K562 (cell line): Measurements from ENCODE around the gene GUCY1A1. TPM values are rescaled to one million over a fixed set of nuclear protein-coding genes. Genes with fewer than 3 reads are reported as not detected.

Source experiments
- ATAC-seq: fragments of 200-7000 bp; cut with Tn5 transposase; 3 replicates; pipeline ENCODE4 v1.9.1; 2020; ENCODE audit warnings: moderate library complexity
- BruUV-seq: library from RNA; stranded (reverse); fragments of 400-500 nt; replicated peaks from 2 replicates; lab custom pipeline; 2021; lab: Mats Ljungman, UMichigan
- CTCF ChIA-PET: fragments of 300-600 bp; formaldehyde crosslinking; extraction: SDS; loops from one replicate; lab custom pipeline; 2021; ENCODE audit warnings: low intra/inter-chr PET ratio; lab: Yijun Ruan, JAX
- POLR2A ChIA-PET: fragments of 300-600, 350-650 bp; sonication (Branson Sonifier 250); formaldehyde crosslinking; extraction: SDS; loops from one replicate; lab custom pipeline; 2021; ENCODE audit warnings: antibody characterized with exemption, inconsistent platforms; lab: Yijun Ruan, JAX
- DNase-seq, 4 experiments: peaks; one replicate each; pipeline versions ENCODE4 v3.0.0 to v3.0.0-alpha.2; 2011 to 2018; ENCODE audit warnings: low spot score in 3 of 4, mixed read lengths in 3 of 4; ENCODE audit errors: extremely low read depth in 1 of 4
- FAIRE-seq: peaks from 2 replicates; lab custom pipeline; 2011; peaks lifted over from hg19 to GRCh38; lab: Jason Lieb, UNC
- H2AFZ ChIP-seq: 2 replicates; pipeline ENCODE4 v1.6.0; 2011; ENCODE audit warnings: low read depth, low read length, control low read depth, inconsistent platforms
- H3K27ac ChIP-seq: fragments of 200-600 bp; 3 replicates; pipeline ENCODE4 v1.8.0; 2011; ENCODE audit warnings: low read depth, mild to moderate bottlenecking, control low read depth, inconsistent platforms, low read length, moderate library complexity, mixed read lengths; ENCODE audit errors: extremely low read depth
- H3K27me3 ChIP-seq, 2 experiments: fragments of 300-600 bp in 1 of 2; 2 replicates in 1 of 2; 3 replicates in 1 of 2; pipeline versions ENCODE4 v1.6.0 to v1.8.0; 2011; ENCODE audit warnings: inconsistent platforms in 2 of 2, low read length in 2 of 2, mild to moderate bottlenecking in 1 of 2, mixed read lengths in 1 of 2, moderate library complexity in 1 of 2; ENCODE audit not compliant: control insufficient read depth in 2 of 2, insufficient read depth in 2 of 2
- H3K36me3 ChIP-seq: fragments of 300-600 bp; 3 replicates; pipeline ENCODE4 v1.8.0; 2011; ENCODE audit warnings: mild to moderate bottlenecking, low read length, inconsistent platforms; ENCODE audit not compliant: control insufficient read depth, insufficient read depth
- H3K4me1 ChIP-seq, 2 experiments: fragments of 200-600 bp in 1 of 2; replicated peaks in 1 of 2; 2 replicates in 1 of 2; 3 replicates in 1 of 2; pipeline versions ENCODE4 v1.5.1 to v1.8.0; 2011; ENCODE audit warnings: inconsistent platforms in 2 of 2, low read length in 2 of 2, mild to moderate bottlenecking in 1 of 2, mixed read lengths in 1 of 2, moderate library complexity in 1 of 2; ENCODE audit not compliant: control insufficient read depth in 2 of 2, insufficient read depth in 2 of 2
- H3K4me2 ChIP-seq: 2 replicates; pipeline ENCODE4 v1.6.1; 2011; ENCODE audit warnings: low read length, control low read depth, inconsistent platforms, mixed read lengths; ENCODE audit not compliant: insufficient read depth
- H3K4me3 ChIP-seq: fragments of 200-600 bp; sonication (generic), shearing (Covaris generic); 2 replicates; pipeline ENCODE4 v1.5.1; 2016; ENCODE audit warnings: control low read depth, inconsistent platforms
- H3K79me2 ChIP-seq: fragments of 200-600 bp; 3 replicates; pipeline ENCODE4 v1.8.0; 2011; ENCODE audit warnings: low read length, inconsistent platforms; ENCODE audit not compliant: control insufficient read depth, insufficient read depth
- H3K9ac ChIP-seq, 2 experiments: 2 replicates each; pipeline versions ENCODE4 v1.6.0 to v1.6.1; 2011; ENCODE audit warnings: low read depth in 2 of 2, low read length in 2 of 2, control low read depth in 1 of 2, inconsistent platforms in 1 of 2, mild to moderate bottlenecking in 1 of 2, mixed read lengths in 1 of 2; ENCODE audit not compliant: insufficient read depth in 1 of 2
- H3K9me1 ChIP-seq: one replicate; pipeline ENCODE4 v1.6.0; 2011; ENCODE audit warnings: inconsistent platforms, mild to moderate bottlenecking, low read length, moderate library complexity; ENCODE audit not compliant: control insufficient read depth, insufficient read depth
- H3K9me3 ChIP-seq: replicated peaks from 2 replicates; pipeline ENCODE4 v1.5.1; 2011; ENCODE audit warnings: low read depth, low read length, inconsistent platforms; ENCODE audit not compliant: control insufficient read depth, insufficient read depth
- H4K20me1 ChIP-seq: replicated peaks from 2 replicates; pipeline ENCODE4 v1.6.1; 2011; ENCODE audit warnings: low read length, inconsistent platforms, mixed read lengths; ENCODE audit not compliant: control insufficient read depth, insufficient read depth
- E2F3 ChIP-seq: fragments of 250-450 bp; sonication (Bioruptor Pico); IDR thresholded peaks from 2 replicates; pipeline ENCODE4 v1.4.0; 2020; ENCODE audit warnings: mild to moderate bottlenecking
- FOXA1 ChIP-seq: fragments of 450-650 bp; IDR thresholded peaks from 2 replicates; pipeline ENCODE4 v1.6.1; 2016; ENCODE audit warnings: mild to moderate bottlenecking, borderline replicate concordance
- GABPB1 ChIP-seq: sonication (generic); formaldehyde crosslinking; IDR thresholded peaks from 2 replicates; pipeline ENCODE4 v1.8.0; 2022; ENCODE audit warnings: mild to moderate bottlenecking, missing genetic modification reagents
- HMG20A ChIP-seq: fragments of 450-650 bp; formaldehyde crosslinking; conservative IDR thresholded peaks from 2 replicates; pipeline ENCODE4 v1.4.0; 2020; ENCODE audit warnings: mild to moderate bottlenecking, mixed read lengths
- HNRNPK ChIP-seq: fragments of 200-400 bp; formaldehyde crosslinking; IDR thresholded peaks from one replicate; pipeline ENCODE4 v1.6.1; 2018; ENCODE audit warnings: mild to moderate bottlenecking, low read depth, low read length; ENCODE audit not compliant: poor library complexity, severe bottlenecking
- NCOA4 ChIP-seq: fragments of 450-650 bp; IDR thresholded peaks from 2 replicates; pipeline ENCODE4 v1.6.1; 2018; ENCODE audit warnings: mild to moderate bottlenecking; ENCODE audit not compliant: partially characterized antibody
- PKNOX1 ChIP-seq: fragments of 450-650 bp; IDR thresholded peaks from 2 replicates; pipeline ENCODE4 v1.6.1; 2016
- ZFP30 ChIP-seq: fragments of 250-450 bp; sonication (Bioruptor Pico); IDR thresholded peaks from 2 replicates; pipeline ENCODE4 v1.8.0; 2022; ENCODE audit warnings: moderate library complexity, mild to moderate bottlenecking, inconsistent platforms, borderline replicate concordance
- ZNF668 ChIP-seq: fragments of 250-450 bp; sonication (Bioruptor Pico); IDR thresholded peaks from 2 replicates; pipeline ENCODE4 v1.8.0; 2022; ENCODE audit warnings: mild to moderate bottlenecking, inconsistent platforms
- WGBS: fragments of 100-300 bp; shearing (Covaris generic); methylation state at CpG from one replicate; pipeline ENCODE4 v1.1.6; 2016; ENCODE audit warnings: low coverage, mixed read lengths; ENCODE audit not compliant: insufficient coverage; ENCODE audit errors: missing lambda C conversion rate; 5-methylcytosine and 5-hydroxymethylcytosine counted together
- in situ Hi-C: fragments of 300-500 bp; cut with MboI; formaldehyde crosslinking; loops from 4 replicates; pipeline ENCODE4 v1.15.0; 2018; ENCODE audit warnings: inconsistent platforms, mixed read lengths
- intact Hi-C: fragments of 100-400 bp; cut with micrococcal nuclease; formaldehyde crosslinking; loops from 2 replicates; pipeline ENCODE4 v1.14.2; 2022
- polyA plus RNA-seq, 8 experiments: library from polyadenylated mRNA; depleted of rRNA in 4 of 8; stranded (reverse) in 5 of 8; unstranded in 3 of 8; fragments of >200 nt; fragmentation: Nextera tagmentation in 2 of 8; fragmentation: Illumina TruSeq in 1 of 8; extraction: Ambion mirVana in 2 of 8; extraction: Trizol in 1 of 8; gene quantifications; 2 replicates each; pipeline versions ENCODE4 v1.2.1 to v1.2.3, GENCODE V29; 2011 to 2014; ENCODE audit warnings: inconsistent platforms in 1 of 8, missing spikeins in 1 of 8
- total RNA-seq, 7 experiments: library from RNA; depleted of rRNA in 6 of 7; stranded (reverse); fragments of >200 nt in 6 of 7; fragmentation: Illumina TruSeq in 2 of 7; extraction: Trizol in 2 of 7; gene quantifications; 2 replicates each; pipeline versions ENCODE4 v1.2.1 to v1.2.3, GENCODE V29; 2011 to 2021; ENCODE audit warnings: low replicate concordance in 1 of 7

The GUCY1A1 gene
- total and polyA plus RNA-seq, 9 of the 15 experiments (the other 6 are each of a cell fraction or from before 2014, with no cell fraction given) = not detected

- TF ChIP-seq NCOA4 (no peak), FOXA1 (no peak)
Observed at GRCh38 chr4:155632310-155632840, 34.3 kb upstream of the GUCY1A1 start (continued).

GRCh38 chr4:155638195-155638965, 28.3 kb upstream of the GUCY1A1 start:
- in situ Hi-C loops = no loop called here
- no peaks in the 10 kb centered on the region for H3K36me3 ChIP-seq
- no peak overlapping the region for H3K4me3 ChIP-seq
- WGBS = 2% methylated on average over 5 of the region's 5 CpGs
- H3K79me2 ChIP-seq = no peaks in the 10 kb centered on the region
- H3K4me2 ChIP-seq = no peak overlapping the region
- no peak for ATAC-seq
- no peak overlapping the region for H3K9ac ChIP-seq
- no peak overlapping the region for H3K27ac ChIP-seq
- no peak for FAIRE-seq
- no peaks in the 10 kb centered on the region for H4K20me1 ChIP-seq
- POLR2A ChIA-PET = no interaction called here
- H3K4me1 ChIP-seq = no peaks in the 10 kb centered on the region
- no peak overlapping the region for H2AFZ ChIP-seq
- DNase-seq = no peak
- TF ChIP-seq GABPB1 (CRISPR knock-in tag) (no peak), ZFP30 (no peak), E2F3 (CRISPR knock-in tag) (no peak), ZNF668 (CRISPR knock-in tag) (no peak), PKNOX1 (no peak), HMG20A (CRISPR knock-in tag) (no peak), HNRNPK (no peak)
- intact Hi-C loops = no loop called here
- no TSS peak for BruUV-seq
- no peaks in the 10 kb centered on the region for H3K27me3 ChIP-seq
- CTCF ChIA-PET = no interaction called here
- no peaks in the 10 kb centered on the region for H3K9me1 ChIP-seq
- H3K9me3 ChIP-seq = no peaks in the 10 kb centered on the region
